GM21717 (cell line): ENCODE data around the gene SNED1.

Experiments used
- ATAC-seq: cut with Tn5 transposase; IDR thresholded peaks from one replicate; pipeline ENCODE4 v1.9.1; 2021; ENCODE audit warnings: mild to moderate bottlenecking, moderate library complexity; ENCODE audit not compliant: unreplicated experiment

SNED1 gene

DNA sequence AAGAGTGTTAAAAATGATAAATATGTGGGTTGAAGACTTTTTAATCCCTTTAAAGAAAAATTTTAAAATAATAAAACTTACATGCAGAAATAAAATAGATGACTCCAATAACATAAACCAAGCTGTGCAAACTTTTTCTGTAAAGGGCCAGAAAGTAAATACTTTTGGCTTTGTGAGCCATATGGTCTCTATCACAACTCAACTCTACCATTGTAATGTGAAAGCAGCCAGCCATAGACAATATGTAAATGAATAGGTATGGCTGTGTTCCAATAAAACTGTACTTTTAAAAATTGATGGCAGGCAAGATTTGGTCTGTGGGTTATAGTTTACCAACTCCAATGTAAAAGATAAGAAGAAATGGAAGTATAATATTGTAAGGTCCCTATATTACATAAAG lies 45.2 kb downstream of the SNED1 start:
- no peak for ATAC-seq

DNA sequence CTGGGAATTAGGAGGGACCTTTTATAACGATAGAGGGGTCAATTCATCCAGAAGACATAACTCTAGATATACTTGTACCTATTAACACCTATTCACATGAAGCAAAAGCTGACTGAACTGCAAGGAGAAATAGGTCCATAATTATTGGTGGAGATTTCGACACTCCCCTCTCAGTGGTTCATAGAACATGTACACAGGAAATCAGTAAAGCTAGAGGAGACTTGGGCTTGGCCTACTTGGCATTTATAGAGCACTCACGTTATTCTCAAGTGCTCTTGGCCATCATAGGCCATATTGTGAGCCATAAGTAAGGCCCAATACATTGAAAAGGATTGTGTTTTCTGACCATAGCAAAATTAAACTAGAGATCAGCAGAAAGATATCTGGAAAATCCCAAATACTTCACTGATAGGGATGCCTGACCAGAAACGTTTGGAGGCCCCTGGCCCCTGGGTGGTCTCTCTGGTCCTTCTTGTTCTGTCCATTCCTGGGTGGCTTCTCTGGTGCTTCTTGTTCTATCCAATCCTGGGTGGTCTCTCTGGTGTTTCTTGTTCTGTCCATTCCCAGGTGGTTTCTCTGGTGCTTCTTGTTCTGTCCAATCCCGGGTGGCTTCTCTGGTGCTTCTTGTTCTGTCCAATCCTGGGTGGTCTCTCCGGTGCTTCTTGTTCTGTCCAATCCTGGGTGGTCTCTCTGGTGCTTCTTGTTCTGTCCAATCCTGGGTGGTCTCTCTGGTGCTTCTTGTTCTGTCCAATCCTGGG lies 49.0 kb downstream of the SNED1 start:
- ATAC-seq = no peak

DNA sequence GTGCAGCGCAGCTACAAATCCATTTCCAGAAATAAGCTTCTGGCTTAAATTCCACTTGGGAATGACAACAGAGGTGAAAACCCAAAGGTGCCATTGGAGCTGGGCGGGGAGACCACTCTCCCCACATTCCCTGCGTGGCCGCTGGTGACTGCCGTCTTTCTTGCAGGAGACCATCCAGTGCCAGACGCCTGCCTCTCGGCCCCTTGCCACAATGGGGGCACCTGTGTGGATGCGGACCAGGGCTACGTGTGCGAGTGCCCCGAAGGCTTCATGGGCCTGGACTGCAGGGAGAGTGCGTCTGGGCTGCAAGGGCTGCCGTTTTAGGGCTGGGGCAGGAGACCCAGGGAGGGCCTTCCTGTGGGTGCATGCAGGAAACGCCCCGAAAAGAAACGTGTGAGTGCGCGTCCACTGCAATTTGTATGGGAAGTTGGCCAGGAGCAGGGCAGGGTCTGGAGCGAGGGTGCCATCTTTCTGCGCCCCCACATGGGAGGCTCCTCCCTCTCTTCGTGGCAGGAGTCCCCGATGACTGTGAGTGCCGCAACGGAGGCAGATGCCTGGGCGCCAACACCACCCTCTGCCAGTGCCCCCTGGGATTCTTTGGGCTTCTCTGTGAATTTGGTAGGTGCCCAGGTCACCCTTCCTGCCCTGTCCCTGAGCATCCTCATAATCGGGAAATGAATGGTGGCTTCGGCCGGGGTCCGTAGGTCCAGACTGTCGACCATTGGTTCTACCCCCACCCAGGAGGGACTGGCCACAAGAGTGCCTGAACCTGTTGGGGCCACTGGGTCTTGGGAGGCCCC lies 49.9 kb downstream of the SNED1 start:
- ATAC-seq = no peak

DNA sequence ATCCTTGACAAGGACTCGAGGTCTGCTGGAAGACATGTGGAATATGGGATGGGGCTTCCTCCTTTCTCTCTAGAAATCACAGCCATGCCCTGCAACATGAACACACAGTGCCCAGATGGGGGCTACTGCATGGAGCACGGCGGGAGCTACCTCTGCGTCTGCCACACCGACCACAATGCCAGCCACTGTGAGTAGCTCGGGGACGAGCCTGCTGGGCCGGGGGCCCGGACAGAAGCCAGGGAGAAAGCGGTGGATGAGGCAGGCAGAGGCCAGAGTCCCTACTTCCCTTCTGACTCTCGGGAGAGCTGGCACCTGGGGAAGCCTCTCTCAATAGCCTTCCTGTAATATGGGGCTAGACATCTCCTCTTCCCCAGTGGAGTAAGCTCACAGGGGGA lies 50.5 kb downstream of the SNED1 start:
- ATAC-seq = no peak

DNA sequence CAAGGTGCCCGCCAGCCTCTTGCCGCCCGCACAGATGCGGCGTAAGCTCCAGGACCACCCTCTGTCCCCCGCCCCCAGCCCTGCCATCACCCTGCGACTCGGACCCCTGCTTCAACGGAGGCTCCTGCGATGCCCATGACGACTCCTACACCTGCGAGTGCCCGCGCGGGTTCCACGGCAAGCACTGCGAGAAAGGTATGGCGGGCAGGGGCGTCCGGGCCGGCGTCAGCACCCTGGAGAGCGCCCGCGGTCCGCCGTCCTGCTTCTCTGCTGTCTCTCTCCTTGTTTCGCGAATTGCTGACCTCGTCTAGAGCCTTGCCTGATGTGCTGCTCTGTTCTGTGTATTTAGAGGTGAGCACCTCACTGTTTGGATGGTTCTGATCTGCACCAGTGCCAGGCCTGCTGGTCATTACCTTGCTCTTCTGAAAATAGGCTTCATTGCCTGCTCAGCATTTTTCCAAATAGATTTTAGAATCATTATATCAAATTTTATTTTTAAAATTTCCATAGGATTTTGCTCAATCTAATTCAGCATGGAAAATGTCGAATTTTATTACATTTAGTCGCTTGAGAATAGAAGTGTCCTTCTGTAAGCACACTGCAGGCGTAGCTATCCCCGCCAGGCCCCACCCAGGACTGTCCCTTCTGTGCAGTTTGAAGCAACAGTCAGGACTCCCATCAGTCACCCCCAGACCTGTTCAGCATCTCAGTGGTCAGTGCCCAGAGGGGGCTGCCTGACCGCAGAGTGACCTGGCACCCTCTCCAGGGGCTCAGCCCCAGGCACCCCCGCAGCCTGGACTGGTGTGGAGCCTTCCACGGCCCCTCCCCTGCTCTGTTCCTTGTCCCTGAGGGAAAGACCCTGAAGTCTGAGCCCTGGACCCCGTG lies 51.6 kb downstream of the SNED1 start:
- no peak for ATAC-seq

DNA sequence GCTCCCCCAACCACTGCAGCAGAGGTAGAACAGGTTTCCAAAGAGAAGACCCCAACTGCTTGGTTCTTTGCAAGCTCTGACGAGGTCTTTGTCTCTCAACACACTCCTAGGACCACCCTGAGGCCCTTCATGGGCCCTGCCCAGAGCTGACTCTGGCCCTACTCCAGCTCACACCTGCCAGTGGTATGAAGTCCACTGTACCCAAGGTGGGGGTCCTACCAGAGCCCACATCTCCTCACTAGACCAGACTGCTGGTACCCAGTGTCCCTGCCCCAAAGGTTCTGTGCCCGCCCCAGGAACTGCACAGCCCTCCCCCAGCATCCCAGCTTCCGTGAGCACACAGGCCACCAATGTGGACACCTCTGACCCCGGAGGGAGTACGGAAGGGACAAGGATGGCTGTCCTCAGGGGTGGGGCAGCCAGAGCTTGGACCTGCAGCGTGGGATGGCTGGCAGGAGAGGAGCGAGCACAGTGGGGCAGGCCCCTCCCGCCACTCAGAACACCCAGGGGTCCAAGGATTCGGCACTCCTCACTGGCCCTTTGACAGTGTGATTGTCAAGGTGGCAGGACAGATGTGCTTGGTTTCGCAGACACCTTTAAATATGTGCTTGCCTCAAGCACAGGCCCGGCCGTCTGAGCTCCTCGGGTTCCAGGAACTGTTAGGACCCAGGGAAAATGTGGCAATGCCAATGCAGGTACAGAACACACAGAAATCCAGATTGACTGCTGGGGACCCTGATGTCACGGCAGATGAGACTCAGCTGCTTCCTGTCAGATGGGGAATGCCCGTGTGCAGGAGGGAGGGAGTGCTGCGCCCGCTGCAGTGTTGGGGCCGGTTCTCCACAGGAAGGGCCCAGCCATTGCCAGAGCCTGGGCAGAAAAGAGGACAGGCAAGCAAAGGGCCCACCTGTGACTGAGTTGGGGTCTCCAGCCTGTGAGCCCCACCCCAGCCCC lies 52.5 kb downstream of the SNED1 start:
- ATAC-seq = no peak

DNA sequence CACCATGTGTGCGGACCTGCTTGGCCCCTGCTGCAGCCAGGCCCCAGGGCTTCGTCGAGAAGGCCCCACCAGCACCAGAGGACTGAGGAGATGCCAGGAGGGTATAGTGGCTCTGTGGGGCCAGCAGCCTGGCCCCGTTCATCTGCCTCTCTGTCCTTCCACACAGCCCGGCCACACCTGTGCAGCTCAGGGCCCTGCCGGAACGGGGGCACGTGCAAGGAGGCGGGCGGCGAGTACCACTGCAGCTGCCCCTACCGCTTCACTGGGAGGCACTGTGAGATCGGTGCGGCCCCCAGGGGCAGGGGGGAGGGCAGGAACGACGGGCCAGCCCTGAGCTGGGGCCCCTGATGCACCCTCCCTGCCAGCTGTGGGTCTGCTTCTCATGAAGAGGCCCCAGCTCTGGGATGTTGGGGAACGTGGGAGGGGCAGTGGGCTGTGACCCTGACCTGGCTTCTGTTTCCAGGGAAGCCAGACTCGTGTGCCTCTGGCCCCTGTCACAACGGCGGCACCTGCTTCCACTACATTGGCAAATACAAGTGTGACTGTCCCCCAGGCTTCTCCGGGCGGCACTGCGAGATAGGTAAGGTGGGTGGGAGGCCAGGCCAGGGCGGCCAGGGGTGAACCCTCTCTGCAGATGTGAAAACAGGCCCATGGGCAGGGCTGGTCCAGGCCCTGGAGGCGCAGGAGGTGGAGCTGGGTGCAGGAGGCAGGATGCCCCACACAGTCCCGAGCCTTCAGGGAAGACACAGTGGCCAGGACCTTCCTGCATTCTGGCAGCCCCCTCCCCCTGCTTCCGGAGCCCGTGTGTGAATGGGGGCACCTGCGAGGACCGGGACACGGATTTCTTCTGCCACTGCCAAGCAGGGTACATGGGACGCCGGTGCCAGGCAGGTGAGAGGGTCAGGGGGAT lies 53.4 kb downstream of the SNED1 start:
- no peak for ATAC-seq

DNA sequence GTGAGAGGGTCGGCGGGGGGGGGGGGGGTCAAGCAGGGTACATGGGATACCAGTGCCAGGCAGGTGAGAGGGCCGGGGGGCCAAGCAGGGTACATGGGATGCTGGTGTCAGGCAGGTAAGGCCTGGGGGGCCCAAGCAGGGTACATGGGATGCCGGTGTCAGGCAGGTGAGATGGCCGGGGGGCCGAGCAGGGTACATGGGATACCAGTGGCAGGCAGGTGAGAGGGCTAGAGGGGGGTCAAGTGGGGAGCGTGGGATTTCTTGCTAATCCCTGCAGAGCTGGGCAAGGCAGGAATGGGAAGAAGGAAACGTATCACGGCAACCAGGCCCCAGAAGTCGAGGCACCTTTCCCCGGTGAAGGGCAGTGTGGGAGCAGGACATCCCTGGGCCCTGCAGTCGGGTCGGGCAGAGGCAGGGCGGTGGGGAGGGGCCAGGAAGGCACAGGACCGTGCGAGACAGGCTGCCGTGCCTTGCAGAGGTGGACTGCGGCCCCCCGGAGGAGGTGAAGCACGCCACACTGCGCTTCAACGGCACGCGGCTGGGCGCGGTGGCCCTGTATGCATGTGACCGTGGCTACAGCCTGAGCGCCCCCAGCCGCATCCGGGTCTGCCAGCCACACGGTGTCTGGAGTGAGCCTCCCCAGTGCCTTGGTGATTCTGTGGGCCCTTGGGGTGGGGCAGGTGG lies 54.4 kb downstream of the SNED1 start:
- ATAC-seq = no peak

DNA sequence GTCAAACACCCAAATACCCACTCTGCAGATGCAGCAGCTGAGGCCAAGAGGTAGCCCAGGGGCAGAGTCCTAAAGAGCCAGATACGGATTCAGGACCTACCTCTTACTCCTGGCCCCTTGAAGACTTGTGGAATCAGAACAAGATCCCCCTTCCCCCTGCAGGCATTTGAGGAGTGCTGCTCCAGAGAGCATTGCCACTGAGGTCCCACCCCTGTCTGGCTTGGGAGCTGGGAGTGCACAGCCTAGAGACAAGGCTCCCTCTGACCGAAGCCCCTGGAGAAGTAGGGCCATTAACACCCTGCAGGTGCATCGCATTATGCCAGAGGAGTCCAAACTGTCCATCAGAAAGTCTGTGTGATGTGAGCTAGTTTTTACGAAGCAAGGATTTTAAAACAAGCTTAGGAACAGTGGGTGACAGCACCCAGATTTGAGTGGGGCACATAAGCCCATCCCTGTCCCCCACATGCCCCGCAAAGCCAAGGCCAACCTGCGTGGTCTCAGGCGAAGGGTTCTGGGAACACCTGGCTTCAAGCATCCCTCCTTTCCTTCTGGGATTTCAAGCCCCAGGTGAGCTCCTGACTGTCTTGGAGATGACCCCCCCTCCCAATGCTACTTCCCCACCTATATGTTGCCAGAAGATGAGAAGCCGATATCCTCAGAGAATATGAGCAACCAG lies 55.3 kb downstream of the SNED1 start:
- ATAC-seq = no peak

DNA sequence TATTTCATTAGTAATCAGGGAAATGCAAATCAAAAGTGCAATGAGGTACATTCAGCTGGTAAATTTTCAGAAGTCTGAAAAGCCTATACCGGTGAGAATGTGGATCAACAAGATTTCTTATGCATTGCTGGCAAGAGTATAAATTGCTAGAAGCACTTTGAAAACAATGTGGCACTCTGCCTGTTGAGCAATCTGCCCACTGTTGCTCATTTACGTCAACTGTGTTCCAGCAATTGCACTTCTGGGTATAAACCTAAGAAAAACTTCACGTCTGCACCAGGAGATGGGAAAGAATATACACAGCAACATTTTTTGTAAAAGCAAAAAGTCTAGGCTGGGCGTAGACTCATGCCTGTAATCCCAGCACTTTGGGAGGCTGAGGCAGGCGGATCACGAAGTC lies 62.9 kb downstream of the SNED1 start:
- ATAC-seq = no peak

DNA sequence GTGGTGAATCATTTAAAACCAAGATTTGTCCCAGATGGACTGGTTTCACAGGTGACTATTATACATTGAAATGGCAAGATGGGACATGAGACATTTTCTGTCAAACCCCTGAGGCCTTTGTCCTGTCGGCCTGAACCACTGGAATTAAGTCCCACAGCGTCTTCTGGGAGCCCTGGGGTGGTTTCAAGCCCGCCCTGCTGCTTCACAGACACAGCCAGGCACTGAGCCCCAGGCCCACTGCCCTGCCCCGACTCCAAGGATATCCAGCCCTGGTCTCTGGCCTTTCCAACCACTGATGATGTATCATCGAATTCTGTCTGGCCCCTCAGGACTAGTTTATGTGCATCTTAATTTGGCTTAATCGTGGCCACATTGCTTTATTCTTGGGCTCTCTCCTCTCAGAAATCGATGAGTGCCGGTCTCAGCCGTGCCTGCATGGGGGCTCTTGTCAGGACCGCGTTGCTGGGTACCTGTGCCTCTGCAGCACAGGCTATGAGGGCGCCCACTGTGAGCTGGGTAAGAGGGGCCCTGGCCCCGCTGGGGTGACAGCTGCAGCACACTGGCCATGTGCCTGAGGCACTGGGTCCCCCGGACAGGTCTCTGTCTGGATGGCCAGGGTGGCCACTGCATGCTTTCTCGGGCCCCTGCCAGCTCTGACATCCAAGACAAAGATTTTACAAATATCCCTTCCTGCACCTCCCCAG lies 64.1 kb downstream of the SNED1 start:
- ATAC-seq = no peak

DNA sequence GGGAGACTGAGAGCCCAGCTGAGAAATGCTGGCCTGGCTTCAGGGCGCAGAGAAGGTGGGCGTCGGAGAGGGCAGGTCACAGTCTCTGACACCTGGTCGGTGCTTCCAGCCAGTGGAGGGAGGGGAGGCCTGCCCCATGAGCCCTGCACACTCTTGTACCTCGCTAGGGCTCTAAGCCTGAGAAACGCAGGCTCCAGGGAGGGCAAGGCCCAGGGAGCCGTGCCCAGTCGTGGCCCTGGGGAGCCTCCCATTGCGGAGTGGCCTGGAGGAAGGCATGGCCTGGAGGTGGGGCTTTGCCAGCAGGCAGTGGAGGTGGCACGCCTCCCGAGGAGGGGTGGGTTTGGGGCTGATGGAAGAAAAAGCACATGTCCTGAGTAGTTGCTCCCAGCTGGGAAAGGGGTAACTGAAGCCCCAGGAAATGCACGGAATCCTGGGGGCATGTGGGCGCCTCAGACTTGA lies 64.7 kb downstream of the SNED1 start:
- no peak for ATAC-seq

DNA sequence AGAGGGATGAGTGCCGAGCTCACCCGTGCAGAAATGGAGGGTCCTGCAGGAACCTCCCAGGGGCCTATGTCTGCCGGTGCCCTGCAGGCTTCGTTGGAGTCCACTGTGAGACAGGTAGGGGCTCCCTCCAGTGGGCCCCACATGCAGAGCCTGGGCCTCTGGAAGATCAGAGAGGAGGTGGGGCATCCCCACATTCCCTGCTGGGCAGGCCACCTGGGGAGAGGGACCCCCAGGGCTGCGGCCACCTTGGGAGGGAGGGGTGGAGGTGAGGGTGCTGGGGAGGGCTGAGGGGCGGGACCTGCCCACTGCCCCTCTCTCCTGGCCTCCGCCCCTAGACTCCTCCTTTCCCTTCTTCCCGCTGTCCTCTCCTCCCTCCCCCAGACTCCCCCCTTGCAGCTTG lies 65.2 kb downstream of the SNED1 start:
- no peak for ATAC-seq

DNA sequence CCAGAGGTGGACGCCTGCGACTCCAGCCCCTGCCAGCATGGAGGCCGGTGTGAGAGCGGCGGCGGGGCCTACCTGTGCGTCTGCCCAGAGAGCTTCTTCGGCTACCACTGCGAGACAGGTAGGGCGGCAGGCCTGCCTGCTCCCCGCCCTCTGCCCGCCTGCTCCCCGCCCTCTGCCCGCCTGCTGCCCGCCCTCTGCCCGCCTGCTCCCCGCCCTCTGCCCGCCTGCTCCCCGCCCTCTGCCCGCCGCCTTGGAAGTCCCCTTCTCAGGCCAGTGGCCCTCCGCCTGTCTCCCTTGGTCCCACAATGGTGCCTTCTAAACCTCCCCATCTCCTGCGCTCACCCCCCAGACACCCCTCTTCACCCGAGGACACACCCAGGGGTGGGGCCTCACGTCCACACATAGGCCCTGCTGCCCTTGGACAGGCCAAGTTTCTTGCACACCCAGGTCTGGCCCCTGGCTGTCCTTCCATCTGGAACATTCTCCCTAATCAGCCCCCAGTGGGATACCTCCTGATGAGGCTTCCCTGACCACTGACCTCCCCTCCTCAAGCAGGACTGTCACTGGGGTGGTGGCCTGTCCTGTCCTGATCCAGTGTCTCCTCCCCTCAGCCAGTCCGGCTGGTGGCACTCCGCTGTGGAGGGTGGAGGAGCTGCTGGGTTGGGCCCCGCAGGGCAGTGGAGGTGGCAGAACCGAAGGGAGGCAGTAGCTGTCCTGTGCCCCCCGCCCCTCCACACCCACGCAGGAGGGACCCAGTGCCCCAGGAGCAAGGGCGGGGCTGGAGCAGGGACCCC lies 65.8 kb downstream of the SNED1 start:
- no peak for ATAC-seq

DNA sequence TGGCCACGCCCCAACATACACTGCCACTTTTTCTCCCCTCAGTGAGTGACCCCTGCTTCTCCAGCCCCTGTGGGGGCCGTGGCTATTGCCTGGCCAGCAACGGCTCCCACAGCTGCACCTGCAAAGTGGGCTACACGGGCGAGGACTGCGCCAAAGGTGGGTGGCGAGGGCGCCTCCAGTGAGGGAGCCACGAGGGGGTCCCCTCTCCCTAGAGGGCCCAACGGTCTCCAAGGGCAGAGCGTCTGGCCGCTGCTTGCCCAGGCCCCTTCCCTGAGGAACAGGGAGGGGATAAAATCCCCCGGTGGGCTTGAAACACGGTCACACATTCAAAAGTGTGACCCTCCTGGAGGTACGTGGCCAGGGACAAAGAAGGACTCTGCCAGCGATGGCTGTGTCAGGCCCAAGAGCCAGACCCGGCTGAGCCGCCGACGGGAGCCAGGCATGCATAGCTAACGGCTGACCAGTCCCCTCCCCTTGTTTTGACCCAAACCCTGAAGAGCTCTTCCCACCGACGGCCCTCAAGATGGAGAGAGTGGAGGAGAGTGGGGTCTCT lies 66.5 kb downstream of the SNED1 start:
- no peak for ATAC-seq

DNA sequence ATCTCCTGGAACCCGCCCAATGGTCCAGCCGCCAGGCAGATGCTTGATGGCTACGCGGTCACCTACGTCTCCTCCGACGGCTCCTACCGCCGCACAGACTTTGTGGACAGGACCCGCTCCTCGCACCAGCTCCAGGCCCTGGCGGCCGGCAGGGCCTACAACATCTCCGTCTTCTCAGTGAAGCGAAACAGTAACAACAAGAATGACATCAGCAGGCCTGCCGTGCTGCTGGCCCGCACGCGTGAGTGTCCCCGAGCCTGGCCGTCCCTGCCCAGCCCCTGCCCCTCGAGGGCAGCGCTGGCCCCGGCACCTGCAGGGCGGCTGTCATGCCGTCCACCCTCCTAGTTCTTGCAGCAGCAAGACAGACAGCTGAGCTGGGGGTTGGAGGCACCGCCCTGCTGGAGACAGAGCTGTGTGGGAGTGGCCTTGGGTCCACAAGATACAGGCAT lies 67.0 kb downstream of the SNED1 start:
- no peak for ATAC-seq
